Upper lobe of left lung (tissue), 6 donors: ENCODE results near the gene LMTK2. TPM values are rescaled to one million over a fixed set of nuclear protein-coding genes. Genes with fewer than 3 reads are reported as not detected.
A peak's percentile ranks its signal among the peaks of the same experiment; 100 is the strongest.

Experiments
- ATAC-seq, 2 donors: fragments of 200-7000 bp; cut with Tn5 transposase; one replicate each; pipeline ENCODE4 v1.9.1; 2022; ENCODE audit warnings: mild to moderate bottlenecking in 2 of 2, moderate library complexity in 2 of 2; ENCODE audit not compliant: low FRiP score in 2 of 2
- DNase-seq, 2 donors: peaks; one replicate each; pipeline ENCODE4 v3.0.0-alpha.2; 2019 to 2020
- H3K27ac ChIP-seq, 4 donors: fragments of 200-600 bp; sonication (generic); one replicate each; pipeline ENCODE4 v1.5.1; 2016 to 2019
- H3K27me3 ChIP-seq, 4 donors: fragments of 200-600 bp; sonication (generic); one replicate each; pipeline ENCODE4 v1.5.1; 2017 to 2019
- H3K36me3 ChIP-seq, 4 donors: fragments of 200-600 bp; sonication (generic); one replicate each; pipeline ENCODE4 v1.5.1; 2016 to 2019
- H3K4me1 ChIP-seq, 4 donors: fragments of 200-600 bp; sonication (generic); one replicate each; pipeline ENCODE4 v1.5.1; 2018 to 2019
- H3K4me3 ChIP-seq, 4 donors: fragments of 200-600 bp; sonication (generic); one replicate each; pipeline ENCODE4 v1.5.1; 2017 to 2019; ENCODE audit warnings: mild to moderate bottlenecking in 2 of 4, moderate library complexity in 1 of 4
- H3K9me3 ChIP-seq, 4 donors: fragments of 200-600 bp; sonication (generic); one replicate each; pipeline ENCODE4 v1.5.1; 2018 to 2019
- CTCF ChIP-seq, 6 experiments: fragments of 450-650 bp in 4 of 6; fragments of 200-600 bp in 2 of 6; sonication (generic) in 2 of 6; IDR thresholded peaks; one replicate each; pipeline ENCODE4 v1.5.1; 2016 to 2019; ENCODE audit warnings: antibody characterized with exemption in 6 of 6
- EP300 ChIP-seq, 4 donors: sonication (generic); formaldehyde crosslinking; IDR thresholded peaks; one replicate each; pipeline ENCODE4 v1.5.1; 2017; ENCODE audit warnings: antibody characterized with exemption in 4 of 4, control low read depth in 2 of 4
- POLR2A ChIP-seq, 4 donors: fragments of 450-650 bp; IDR thresholded peaks; one replicate each; pipeline ENCODE4 v1.5.1; 2016 to 2017; ENCODE audit warnings: antibody characterized with exemption in 4 of 4, mild to moderate bottlenecking in 2 of 4
- POLR2AphosphoS5 ChIP-seq, 2 donors: sonication (generic); formaldehyde crosslinking; IDR thresholded peaks; one replicate each; pipeline ENCODE4 v1.5.1; 2017; ENCODE audit warnings: antibody characterized with exemption in 2 of 2
- WGBS, 2 donors: methylation state at CpG; one replicate each; pipeline ENCODE4 v1.1.5; 2017 to 2018; 5-methylcytosine and 5-hydroxymethylcytosine counted together
- total RNA-seq, 6 donors: library from RNA; depleted of rRNA in 4 of 6; stranded (reverse); fragments of >200 nt in 4 of 6; gene quantifications; one replicate each; pipeline versions ENCODE4 v1.1.0 to v1.2.1, GENCODE V29; 2016 to 2021
- donor health status: DM: no; HTN: no; CAD: no; lungs with moderate emphysema.
- donor health status: DM: no; HTN: yes; CAD: no; lungs with severe emphysema.

The LMTK2 gene
- total RNA-seq, 6 donors from 2014 or later: 27.6 to 65.8 (median 37.5) TPM

DNA sequence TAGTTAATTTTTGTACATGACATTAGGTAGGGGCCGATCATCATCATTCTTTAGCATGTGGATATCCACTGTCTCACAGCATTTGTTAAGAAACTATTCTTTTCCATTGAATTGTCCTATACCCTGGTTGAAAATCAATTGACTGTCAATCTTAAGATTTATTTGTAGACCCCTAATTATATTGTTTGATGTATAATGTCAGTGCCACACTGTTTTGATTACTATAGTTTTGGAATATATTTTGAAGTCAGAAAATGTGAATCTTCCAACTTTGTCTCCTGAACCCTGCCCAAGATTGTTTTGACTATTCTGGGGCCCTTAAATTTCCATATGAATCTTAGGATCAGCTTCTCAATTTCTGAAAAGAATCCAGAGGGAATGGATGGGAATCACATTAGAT is 6.6 kb upstream of the LMTK2 start:
- Histone ChIP-seq H3K9me3 (peaks cover 10 to 44% (median 22%) of the 10 kb centered on the region in 4 donors), H3K27ac (no peak overlapping the region), H3K4me3 (no peak overlapping the region), H3K27me3 (no peaks in the 10 kb centered on the region), H3K36me3 (no peaks in the 10 kb centered on the region), H3K4me1 (no peaks in the 10 kb centered on the region)
- no peak for TF ChIP-seq EP300 (IDR thresholded peaks at IDR 0.05)
- no peak for TF ChIP-seq POLR2A (IDR thresholded peaks at IDR 0.05)
- TF ChIP-seq POLR2AphosphoS5 (IDR thresholded peaks at IDR 0.05): no peak
- no peak for TF ChIP-seq CTCF (IDR thresholded peaks at IDR 0.05)
- DNase-seq (no peak), ATAC-seq (no peak)
- 79 to 89% methylated on average over 1 of the region's 1 CpG for WGBS, 2 donors

DNA sequence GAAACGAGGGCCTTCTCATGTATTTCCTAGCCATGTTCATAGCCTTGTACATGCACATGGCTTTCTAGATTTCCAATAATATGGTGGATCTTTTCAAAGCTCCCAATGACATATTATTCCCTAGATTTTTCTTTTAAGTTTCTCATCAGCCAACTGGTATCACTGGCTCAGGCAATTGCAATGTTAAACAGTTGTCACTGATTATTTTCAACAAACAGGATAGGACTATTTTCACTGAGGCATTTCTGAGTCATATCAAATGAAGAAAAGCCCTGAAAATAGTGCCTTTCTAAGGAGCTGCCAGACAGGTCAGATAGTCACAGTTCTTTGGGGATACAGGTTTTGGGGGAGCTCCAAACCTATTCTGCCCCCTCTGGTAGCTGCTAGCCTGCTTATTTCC is 4.5 kb upstream of the LMTK2 start:
- Histone ChIP-seq H3K36me3 (no peaks in the 10 kb centered on the region), H3K4me3 (no peak overlapping the region), H3K27ac (no peak overlapping the region), H3K9me3 (peaks cover 6 to 33% (median 14%) of the 10 kb centered on the region in 4 donors), H3K4me1 (no peaks in the 10 kb centered on the region), H3K27me3 (no peaks in the 10 kb centered on the region)
- no peak for DNase-seq
- no peak for ATAC-seq
- no peak for TF ChIP-seq EP300 (IDR thresholded peaks at IDR 0.05)
- no peak for TF ChIP-seq POLR2A (IDR thresholded peaks at IDR 0.05)
- TF ChIP-seq POLR2AphosphoS5 (IDR thresholded peaks at IDR 0.05): no peak
- TF ChIP-seq CTCF (IDR thresholded peaks at IDR 0.05): no peak
- 77 to 82% methylated on average over 1 of the region's 1 CpG for WGBS, 2 donors

GRCh38 chr7:98105942-98106544 is 619 bp upstream of the LMTK2 start:
- 62 to 67% methylated on average over 5 to 6 of the region's 6 CpGs for WGBS, 2 donors
- Histone ChIP-seq H3K27ac (peak overlapping the region in 1 of 4 donors; percentile 95), H3K36me3 (no peaks in the 10 kb centered on the region), H3K4me3 (peak overlapping the region in 1 of 4 donors; percentile 97), H3K9me3 (peaks cover 0 to 11% (median 5%) of the 10 kb centered on the region in 4 donors), H3K27me3 (no peaks in the 10 kb centered on the region), H3K4me1 (peaks cover 13 to 32% (median 25%) of the 10 kb centered on the region in 4 donors)
- ATAC-seq (no peak), DNase-seq (no peak)
- no peak for TF ChIP-seq CTCF (IDR thresholded peaks at IDR 0.05)
- no peak for TF ChIP-seq POLR2AphosphoS5 (IDR thresholded peaks at IDR 0.05)
- TF ChIP-seq POLR2A (IDR thresholded peaks at IDR 0.05): no peak
- TF ChIP-seq EP300 (IDR thresholded peaks at IDR 0.05): no peak

DNA sequence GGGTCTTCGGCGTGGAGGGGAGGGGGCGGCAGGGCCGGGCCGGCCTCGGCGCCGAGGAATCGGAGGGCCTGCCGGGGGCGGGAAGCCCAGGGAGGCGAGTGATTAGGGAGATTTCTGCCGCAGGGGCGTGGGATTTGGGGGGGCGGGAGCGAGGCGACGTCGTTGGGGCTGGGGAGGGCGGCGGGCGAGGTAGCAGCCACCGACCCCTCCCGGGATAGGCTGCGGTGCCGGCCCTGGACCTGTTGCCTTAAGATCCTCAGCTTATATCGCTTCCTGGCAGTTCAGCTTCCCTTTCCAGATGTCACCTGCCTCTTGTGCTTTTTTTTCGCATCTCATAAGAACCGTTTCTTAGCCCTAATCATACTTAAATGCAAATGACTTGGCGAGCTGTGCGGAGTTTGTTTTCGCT is 655 bp downstream of the LMTK2 start:
- 0 to 1% methylated on average over 10 to 28 of the region's 32 CpGs for WGBS, 2 donors
- Histone ChIP-seq H3K27me3 (no peaks in the 10 kb centered on the region), H3K9me3 (peaks cover 0 to 5% (median 2%) of the 10 kb centered on the region in 4 donors), H3K27ac (peak overlapping the region; percentile 89 to 95 (median 90)), H3K4me1 (peaks cover 13 to 37% (median 31%) of the 10 kb centered on the region in 4 donors), H3K36me3 (no peaks in the 10 kb centered on the region), H3K4me3 (peak overlapping the region; percentile 81 to 97 (median 96))
- ATAC-seq (peak in 1 of 2 donors; percentile 45), DNase-seq (no peak)
- no peak for TF ChIP-seq POLR2A (IDR thresholded peaks at IDR 0.05)
- TF ChIP-seq POLR2AphosphoS5 (IDR thresholded peaks at IDR 0.05): no peak
- no peak for TF ChIP-seq EP300 (IDR thresholded peaks at IDR 0.05)
- no peak for TF ChIP-seq CTCF (IDR thresholded peaks at IDR 0.05)
